Endothelial cell of umbilical vein (primary cell): ENCODE data around the gene LHCGR.

Experiments used
- EZH2 ChIP-seq: IDR thresholded peaks from 2 replicates; pipeline ENCODE4 v1.6.1; 2012; ENCODE audit warnings: borderline replicate concordance, low read depth, mild to moderate bottlenecking, moderate library complexity, low read length, inconsistent platforms; ENCODE audit not compliant: severe bottlenecking
- FOS ChIP-seq: IDR thresholded peaks from 2 replicates; pipeline ENCODE4 v1.6.1; 2011; ENCODE audit warnings: mild to moderate bottlenecking, low read length, moderate library complexity, borderline replicate concordance; ENCODE audit not compliant: insufficient read depth
- GATA2 ChIP-seq: IDR thresholded peaks from 2 replicates; pipeline ENCODE4 v1.7.0; 2011; ENCODE audit warnings: low read depth, mild to moderate bottlenecking, moderate library complexity, mixed read lengths, low read length; ENCODE audit not compliant: insufficient read length, insufficient read depth
- JUN ChIP-seq: IDR thresholded peaks from 2 replicates; pipeline ENCODE4 v1.6.1; 2011; ENCODE audit warnings: borderline replicate concordance, low read depth; ENCODE audit not compliant: insufficient read length, insufficient read depth
- MYC ChIP-seq: IDR thresholded peaks from one replicate; pipeline ENCODE4 v1.6.1; 2011; ENCODE audit warnings: mild to moderate bottlenecking, low read depth, low read length
- POLR2A ChIP-seq: IDR thresholded peaks from 2 replicates; pipeline ENCODE4 v1.6.1; 2012; ENCODE audit warnings: low read depth, mild to moderate bottlenecking, control low read depth, low read length
- POLR2AphosphoS5 ChIP-seq: IDR thresholded peaks from 2 replicates; pipeline ENCODE4 v1.6.1; 2012; ENCODE audit warnings: low read depth, mild to moderate bottlenecking, control low read depth, low read length, moderate library complexity; ENCODE audit not compliant: insufficient read depth
- TF ChIP-seq, protein P1 (sequence below), 2 donors: IDR thresholded peaks; 1 replicate in 1 of 2; 2 replicates in 1 of 2; pipeline ENCODE4 v1.5.1; 2011; ENCODE audit warnings: low read length in 2 of 2, mild to moderate bottlenecking in 2 of 2, moderate library complexity in 2 of 2, control low read depth in 1 of 2, inconsistent platforms in 1 of 2, low read depth in 1 of 2; ENCODE audit not compliant: insufficient read depth in 1 of 2; ENCODE audit errors: extremely low read depth in 1 of 2
- TF ChIP-seq, protein P2 (sequence below): IDR thresholded peaks from 2 replicates; pipeline ENCODE4 v1.6.1; 2011; ENCODE audit not compliant: insufficient read depth, insufficient read length

DNA sequence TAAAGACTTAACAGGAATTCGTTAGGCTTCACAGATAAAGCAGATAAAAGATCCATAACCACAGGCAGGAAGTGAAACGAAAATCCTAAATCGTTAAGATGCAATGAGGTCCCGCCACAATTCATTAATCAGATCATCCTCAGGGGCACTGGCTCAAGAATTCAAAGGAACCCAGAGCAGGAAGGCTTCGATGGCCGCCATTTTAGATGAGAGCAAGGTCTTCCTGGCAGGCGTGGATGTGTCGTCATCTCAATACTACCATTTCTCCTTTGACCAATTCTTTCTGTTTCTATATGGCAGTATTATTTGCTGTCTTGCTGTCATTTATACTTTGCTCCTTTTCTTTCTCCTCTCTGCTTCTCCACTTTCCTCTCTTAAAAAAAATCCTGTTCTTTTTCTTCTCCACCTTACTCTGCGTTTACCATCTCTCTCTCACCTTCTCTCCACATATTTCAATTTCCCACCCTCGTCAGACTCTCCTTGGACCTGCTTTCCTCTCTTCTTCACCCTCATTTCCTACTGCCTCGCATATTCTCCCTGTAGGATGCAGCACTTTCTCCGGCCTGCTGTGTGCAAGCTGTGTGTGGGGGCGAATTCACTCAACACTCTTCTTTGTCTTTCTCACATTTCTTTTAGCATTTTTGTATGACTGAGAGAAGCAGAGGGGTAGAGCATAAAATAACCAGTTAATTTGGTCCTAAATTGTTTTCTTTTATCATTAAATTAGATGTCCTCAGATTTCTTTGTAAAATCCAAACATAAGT, 35.1 kb upstream of the LHCGR start:
- TF ChIP-seq, protein P1, sequence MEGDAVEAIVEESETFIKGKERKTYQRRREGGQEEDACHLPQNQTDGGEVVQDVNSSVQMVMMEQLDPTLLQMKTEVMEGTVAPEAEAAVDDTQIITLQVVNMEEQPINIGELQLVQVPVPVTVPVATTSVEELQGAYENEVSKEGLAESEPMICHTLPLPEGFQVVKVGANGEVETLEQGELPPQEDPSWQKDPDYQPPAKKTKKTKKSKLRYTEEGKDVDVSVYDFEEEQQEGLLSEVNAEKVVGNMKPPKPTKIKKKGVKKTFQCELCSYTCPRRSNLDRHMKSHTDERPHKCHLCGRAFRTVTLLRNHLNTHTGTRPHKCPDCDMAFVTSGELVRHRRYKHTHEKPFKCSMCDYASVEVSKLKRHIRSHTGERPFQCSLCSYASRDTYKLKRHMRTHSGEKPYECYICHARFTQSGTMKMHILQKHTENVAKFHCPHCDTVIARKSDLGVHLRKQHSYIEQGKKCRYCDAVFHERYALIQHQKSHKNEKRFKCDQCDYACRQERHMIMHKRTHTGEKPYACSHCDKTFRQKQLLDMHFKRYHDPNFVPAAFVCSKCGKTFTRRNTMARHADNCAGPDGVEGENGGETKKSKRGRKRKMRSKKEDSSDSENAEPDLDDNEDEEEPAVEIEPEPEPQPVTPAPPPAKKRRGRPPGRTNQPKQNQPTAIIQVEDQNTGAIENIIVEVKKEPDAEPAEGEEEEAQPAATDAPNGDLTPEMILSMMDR (IDR thresholded peaks at IDR 0.05; ENCODE audit: extremely low read depth in 1 of 2, insufficient read depth in 1 of 2, low read depth in 1 of 2, low read length in 2 of 2): no peak
- TF ChIP-seq POLR2A: no peak
- no peak for TF ChIP-seq POLR2AphosphoS5
- TF ChIP-seq JUN: no peak
- no peak for TF ChIP-seq FOS
- TF ChIP-seq, protein P2, sequence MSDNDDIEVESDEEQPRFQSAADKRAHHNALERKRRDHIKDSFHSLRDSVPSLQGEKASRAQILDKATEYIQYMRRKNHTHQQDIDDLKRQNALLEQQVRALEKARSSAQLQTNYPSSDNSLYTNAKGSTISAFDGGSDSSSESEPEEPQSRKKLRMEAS: no peak
- no peak for TF ChIP-seq EZH2
- TF ChIP-seq MYC: no peak
- TF ChIP-seq GATA2: no peak
